ENCODE data around the gene ASB2.

ASB2 gene

GRCh38 chr14:93977790-93978581, 1.6 kb upstream of the ASB2 start:
- DNase-seq: no peak

GRCh38 chr14:93977171-93977570, 801 bp upstream of the ASB2 start:
- no peak for DNase-seq

GRCh38 chr14:93975791-93976476, 436 bp downstream of the ASB2 start:
- no peak for DNase-seq

GRCh38 chr14:93974833-93975232, 1.5 kb downstream of the ASB2 start:
- DNase-seq: no peak

- no peak for DNase-seq
These were observed 2.1 kb downstream of the ASB2 start for GRCh38 chr14:93974299-93974698.

- no peak for DNase-seq
These were observed 2.8 kb downstream of the ASB2 start for GRCh38 chr14:93973607-93974006.

GRCh38 chr14:93972618-93973205, 3.7 kb downstream of the ASB2 start:
- no peak for DNase-seq

GRCh38 chr14:93971635-93972027, 4.7 kb downstream of the ASB2 start:
- DNase-seq: no peak

- DNase-seq: no peak
These were observed 5.3 kb downstream of the ASB2 start for GRCh38 chr14:93970965-93971634.

- DNase-seq: no peak
These were observed 5.8 kb downstream of the ASB2 start for GRCh38 chr14:93970585-93970964.

- DNase-seq: no peak
These were observed 7.1 kb downstream of the ASB2 start for GRCh38 chr14:93969082-93969828.

- DNase-seq: no peak
These were observed 8.6 kb downstream of the ASB2 start for GRCh38 chr14:93967637-93968250.

- DNase-seq: no peak
These were observed 10.4 kb downstream of the ASB2 start for GRCh38 chr14:93965946-93966474.

GRCh38 chr14:93965287-93965821, 11.0 kb downstream of the ASB2 start:
- DNase-seq: peak; percentile 89

- no peak for DNase-seq
These were observed 11.5 kb downstream of the ASB2 start for GRCh38 chr14:93964820-93965286.

GRCh38 chr14:93964281-93964680, 12.1 kb downstream of the ASB2 start:
- no peak for DNase-seq

GRCh38 chr14:93963692-93964091, 12.7 kb downstream of the ASB2 start:
- DNase-seq: no peak

GRCh38 chr14:93962701-93963601, 13.4 kb downstream of the ASB2 start:
- no peak for DNase-seq

- no peak for DNase-seq
These were observed 14.8 kb downstream of the ASB2 start for GRCh38 chr14:93961620-93962019.

- no peak for DNase-seq
These were observed 15.5 kb downstream of the ASB2 start for GRCh38 chr14:93960774-93961438.
